Endothelial cell of umbilical vein (primary cell): Measurements from ENCODE around the gene KHDRBS1. TPM values are rescaled to one million over a fixed set of nuclear protein-coding genes. Genes with fewer than 3 reads are reported as not detected.

ENCODE experiments used
- BruUV-seq: library from RNA; stranded (reverse); fragments of 400-500 nt; replicated peaks from 2 replicates; lab custom pipeline; 2021; lab: Mats Ljungman, UMichigan
- CTCF ChIA-PET: fragments of 300-600, 350-600 bp; sonication (Branson Sonifier 250); formaldehyde crosslinking; loops from one replicate; lab custom pipeline; 2021; ENCODE audit warnings: antibody characterized with exemption, inconsistent platforms; lab: Charles Lee
- POLR2A ChIA-PET: fragments of 300-600, 350-600 bp; sonication (Branson Sonifier 250); formaldehyde crosslinking; loops from one replicate; lab custom pipeline; 2021; ENCODE audit warnings: antibody characterized with exemption, inconsistent platforms; lab: Charles Lee
- DNase-seq: peaks from one replicate; pipeline ENCODE4 v3.0.0-alpha.2; 2011; ENCODE audit warnings: low read depth, low spot score
- FAIRE-seq: peaks from 2 replicates; lab custom pipeline; 2011; peaks lifted over from hg19 to GRCh38; lab: Jason Lieb, UNC
- H2AFZ ChIP-seq: 2 replicates; pipeline ENCODE4 v1.6.0; 2012; ENCODE audit warnings: low read depth, low read length, control low read depth, inconsistent platforms
- H3K27ac ChIP-seq: 2 replicates; pipeline ENCODE4 v1.5.1; 2011; ENCODE audit warnings: low read depth, mild to moderate bottlenecking, control low read depth, low read length, moderate library complexity; ENCODE audit not compliant: insufficient read depth
- H3K27me3 ChIP-seq, 2 experiments: 2 replicates each; pipeline versions ENCODE4 v1.6.0 to v1.6.1; 2011; ENCODE audit warnings: low read length in 2 of 2, mixed read lengths in 1 of 2; ENCODE audit not compliant: control insufficient read depth in 2 of 2, insufficient read depth in 2 of 2
- H3K36me3 ChIP-seq, 2 experiments: 2 replicates in 1 of 2; 3 replicates in 1 of 2; pipeline ENCODE4 v1.5.1; 2011; ENCODE audit warnings: low read length in 2 of 2, mild to moderate bottlenecking in 1 of 2, moderate library complexity in 1 of 2; ENCODE audit not compliant: control insufficient read depth in 2 of 2, insufficient read depth in 2 of 2; ENCODE audit errors: extremely low read depth in 1 of 2
- H3K4me1 ChIP-seq: 3 replicates; pipeline ENCODE4 v1.5.1; 2011; ENCODE audit warnings: mild to moderate bottlenecking, low read length; ENCODE audit not compliant: control insufficient read depth, insufficient read depth; ENCODE audit errors: extremely low read depth
- H3K4me2 ChIP-seq: 2 replicates; pipeline ENCODE4 v1.6.1; 2011; ENCODE audit warnings: low read length, control low read depth, mixed read lengths; ENCODE audit not compliant: insufficient read depth
- H3K4me3 ChIP-seq, 3 experiments: fragments of 200-600 bp in 1 of 3; sonication (generic), shearing (Covaris generic) in 1 of 3; replicated peaks in 1 of 3; 2 replicates each; pipeline ENCODE4 v1.5.1; 2011 to 2016; ENCODE audit warnings: control low read depth in 3 of 3, low read length in 3 of 3, mild to moderate bottlenecking in 2 of 3, inconsistent platforms in 1 of 3, low read depth in 1 of 3, moderate library complexity in 1 of 3; ENCODE audit not compliant: insufficient read depth in 1 of 3
- H3K79me2 ChIP-seq: 2 replicates; pipeline ENCODE4 v1.6.0; 2012; ENCODE audit warnings: low read length, inconsistent platforms; ENCODE audit not compliant: control insufficient read depth, insufficient read depth
- H3K9ac ChIP-seq: replicated peaks from 2 replicates; pipeline ENCODE3; 2011; ENCODE audit warnings: low read length, control low read depth; ENCODE audit not compliant: insufficient read depth; ENCODE audit errors: extremely low read depth
- H3K9me1 ChIP-seq: replicated peaks from 3 replicates; pipeline ENCODE4 v1.6.0; 2011; ENCODE audit warnings: mild to moderate bottlenecking, low read length; ENCODE audit not compliant: control insufficient read depth, insufficient read depth; ENCODE audit errors: extremely low read depth
- H3K9me3 ChIP-seq: replicated peaks from 2 replicates; pipeline ENCODE4 v1.5.1; 2012; ENCODE audit warnings: low read length, inconsistent platforms; ENCODE audit not compliant: control insufficient read depth, insufficient read depth
- H4K20me1 ChIP-seq: replicated peaks from 2 replicates; pipeline ENCODE3; 2011; ENCODE audit warnings: mild to moderate bottlenecking, low read length; ENCODE audit not compliant: control insufficient read depth, insufficient read depth; ENCODE audit errors: extremely low read depth
- CTCF ChIP-seq, 2 donors: IDR thresholded peaks; 1 replicate in 1 of 2; 2 replicates in 1 of 2; pipeline ENCODE4 v1.5.1; 2011; ENCODE audit warnings: low read length in 2 of 2, mild to moderate bottlenecking in 2 of 2, moderate library complexity in 2 of 2, control low read depth in 1 of 2, inconsistent platforms in 1 of 2, low read depth in 1 of 2; ENCODE audit not compliant: insufficient read depth in 1 of 2; ENCODE audit errors: extremely low read depth in 1 of 2
- FOS ChIP-seq: IDR thresholded peaks from 2 replicates; pipeline ENCODE4 v1.6.1; 2011; ENCODE audit warnings: mild to moderate bottlenecking, low read length, moderate library complexity, borderline replicate concordance; ENCODE audit not compliant: insufficient read depth
- GATA2 ChIP-seq: IDR thresholded peaks from 2 replicates; pipeline ENCODE4 v1.7.0; 2011; ENCODE audit warnings: low read depth, mild to moderate bottlenecking, moderate library complexity, mixed read lengths, low read length; ENCODE audit not compliant: insufficient read length, insufficient read depth
- JUN ChIP-seq: IDR thresholded peaks from 2 replicates; pipeline ENCODE4 v1.6.1; 2011; ENCODE audit warnings: borderline replicate concordance, low read depth; ENCODE audit not compliant: insufficient read length, insufficient read depth
- MYC ChIP-seq: IDR thresholded peaks from one replicate; pipeline ENCODE4 v1.6.1; 2011; ENCODE audit warnings: mild to moderate bottlenecking, low read depth, low read length
- POLR2A ChIP-seq: IDR thresholded peaks from 2 replicates; pipeline ENCODE4 v1.6.1; 2012; ENCODE audit warnings: low read depth, mild to moderate bottlenecking, control low read depth, low read length
- POLR2AphosphoS5 ChIP-seq: IDR thresholded peaks from 2 replicates; pipeline ENCODE4 v1.6.1; 2012; ENCODE audit warnings: low read depth, mild to moderate bottlenecking, control low read depth, low read length, moderate library complexity; ENCODE audit not compliant: insufficient read depth
- dilution Hi-C: fragments of 300-500 bp; cut with MboI; formaldehyde crosslinking; loops from one replicate; pipeline ENCODE4 v1.15.0; 2019; ENCODE audit warnings: low sequenced_read_pairs; ENCODE audit not compliant: extremely low pct_ligation_motif_present
- intact Hi-C: fragments of 100-400 bp; cut with micrococcal nuclease; formaldehyde crosslinking; loops from one replicate; pipeline ENCODE4 v1.10.0; 2022
- polyA plus RNA-seq, 4 experiments: library from polyadenylated mRNA; depleted of rRNA in 3 of 4; stranded (reverse) in 3 of 4; unstranded in 1 of 4; fragments of >200 nt; gene quantifications; 2 replicates each; pipeline versions ENCODE4 v1.2.1 to v1.2.3, GENCODE V29; 2011 to 2012; ENCODE audit warnings: missing spikeins in 1 of 4
- total RNA-seq: library from RNA; stranded (reverse); gene quantifications from 2 replicates; pipeline ENCODE4 v1.2.3, GENCODE V29; 2021

KHDRBS1 gene
- total and polyA plus RNA-seq, 2 donors (not counting 3 experiments of a cell fraction or from before 2014, with no cell fraction given): 43.4 to 194 TPM

- dilution Hi-C loops (no loop called here), intact Hi-C loops (loop anchor here (1.0 to 2.0 kb wide), 4 partner anchors 36 to 322 kb away; partner anchors contain the start of genes BSDC1 and KPNA6)
- Histone ChIP-seq H3K9me3 (no peaks in the 10 kb centered on the region), H3K9me1 (no peaks in the 10 kb centered on the region), H3K27ac (peak overlapping the region; percentile 93), H3K36me3 (peaks cover 7 to 10% of the 10 kb centered on the region in 2 experiments), H3K27me3 (no peaks in the 10 kb centered on the region), H3K9ac (peak overlapping the region; percentile 82), H3K79me2 (peaks cover 30% of the 10 kb centered on the region), H4K20me1 (no peaks in the 10 kb centered on the region), H3K4me1 (peaks cover 48% of the 10 kb centered on the region), H2AFZ (no peak overlapping the region), H3K4me2 (peak overlapping the region; percentile 95), H3K4me3 (peak overlapping the region; percentile 67 to 78 (median 74))
- TF ChIP-seq POLR2A: no peak
- peak; percentile 90 for TF ChIP-seq FOS
- peak; percentile 45 for TF ChIP-seq POLR2AphosphoS5
- TF ChIP-seq MYC: peak; percentile 2
- peak; percentile 84 for TF ChIP-seq JUN
- TF ChIP-seq CTCF (IDR thresholded peaks at IDR 0.05; ENCODE audit: extremely low read depth in 1 of 2, insufficient read depth in 1 of 2, low read depth in 1 of 2, low read length in 2 of 2): no peak
- TF ChIP-seq GATA2: no peak
- DNase-seq: peak; percentile 95
- BruUV-seq: TSS peak; percentile 90
- FAIRE-seq: peak; percentile 74
- POLR2A ChIA-PET: interaction anchor here (0.5 to 2.1 kb wide), 6 partner anchors 9 to 59 kb away, joined by 3 to 8 read pairs (median 7); partner anchors contain the start of genes KHDRBS1 and KPNA6
- CTCF ChIA-PET: interaction anchor here (1.4 to 6.5 kb wide), 6 partner anchors 9 to 177 kb away, joined by 4 to 55 read pairs (median 6); partner anchors contain the start of gene KPNA6
Observed at GRCh38 chr1:32071758-32072621, 58.3 kb downstream of the KHDRBS1 start.
